Measurements from ENCODE around the gene TMEM125.

DNA sequence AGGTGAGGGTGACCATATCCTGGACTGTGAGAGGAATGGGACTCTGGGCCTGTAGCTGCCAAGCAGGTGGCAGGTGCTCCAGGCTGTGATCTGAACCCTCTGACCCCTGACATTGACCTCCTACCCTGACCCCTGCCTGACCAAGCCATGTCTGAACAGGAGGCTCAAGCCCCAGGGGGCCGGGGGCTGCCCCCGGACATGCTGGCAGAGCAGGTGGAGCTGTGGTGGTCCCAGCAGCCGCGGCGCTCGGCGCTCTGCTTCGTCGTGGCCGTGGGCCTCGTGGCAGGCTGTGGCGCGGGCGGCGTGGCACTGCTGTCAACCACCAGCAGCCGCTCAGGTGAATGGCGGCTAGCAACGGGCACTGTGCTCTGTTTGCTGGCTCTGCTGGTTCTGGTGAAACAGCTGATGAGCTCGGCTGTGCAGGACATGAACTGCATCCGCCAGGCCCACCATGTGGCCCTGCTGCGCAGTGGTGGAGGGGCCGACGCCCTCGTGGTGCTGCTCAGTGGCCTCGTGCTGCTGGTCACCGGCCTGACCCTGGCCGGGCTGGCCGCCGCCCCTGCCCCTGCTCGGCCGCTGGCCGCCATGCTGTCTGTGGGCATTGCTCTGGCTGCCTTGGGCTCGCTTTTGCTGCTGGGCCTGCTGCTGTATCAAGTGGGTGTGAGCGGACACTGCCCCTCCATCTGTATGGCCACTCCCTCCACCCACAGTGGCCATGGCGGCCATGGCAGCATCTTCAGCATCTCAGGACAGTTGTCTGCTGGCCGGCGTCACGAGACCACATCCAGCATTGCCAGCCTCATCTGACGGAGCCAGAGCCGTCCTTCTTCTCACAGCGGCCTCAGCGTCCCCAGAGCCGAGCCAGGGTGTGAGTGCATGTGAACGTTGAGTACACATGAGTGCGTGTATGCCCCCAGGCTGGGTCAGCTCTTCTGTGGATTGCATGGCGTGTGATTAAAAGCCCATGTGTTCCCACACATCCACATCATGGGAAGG, 3.1 kb downstream of the TMEM125 start:
- TF ChIP-seq, protein P1, sequence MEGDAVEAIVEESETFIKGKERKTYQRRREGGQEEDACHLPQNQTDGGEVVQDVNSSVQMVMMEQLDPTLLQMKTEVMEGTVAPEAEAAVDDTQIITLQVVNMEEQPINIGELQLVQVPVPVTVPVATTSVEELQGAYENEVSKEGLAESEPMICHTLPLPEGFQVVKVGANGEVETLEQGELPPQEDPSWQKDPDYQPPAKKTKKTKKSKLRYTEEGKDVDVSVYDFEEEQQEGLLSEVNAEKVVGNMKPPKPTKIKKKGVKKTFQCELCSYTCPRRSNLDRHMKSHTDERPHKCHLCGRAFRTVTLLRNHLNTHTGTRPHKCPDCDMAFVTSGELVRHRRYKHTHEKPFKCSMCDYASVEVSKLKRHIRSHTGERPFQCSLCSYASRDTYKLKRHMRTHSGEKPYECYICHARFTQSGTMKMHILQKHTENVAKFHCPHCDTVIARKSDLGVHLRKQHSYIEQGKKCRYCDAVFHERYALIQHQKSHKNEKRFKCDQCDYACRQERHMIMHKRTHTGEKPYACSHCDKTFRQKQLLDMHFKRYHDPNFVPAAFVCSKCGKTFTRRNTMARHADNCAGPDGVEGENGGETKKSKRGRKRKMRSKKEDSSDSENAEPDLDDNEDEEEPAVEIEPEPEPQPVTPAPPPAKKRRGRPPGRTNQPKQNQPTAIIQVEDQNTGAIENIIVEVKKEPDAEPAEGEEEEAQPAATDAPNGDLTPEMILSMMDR (IDR thresholded peaks at IDR 0.05): no peak
- no peak for TF ChIP-seq POLR2A (IDR thresholded peaks at IDR 0.05)
